WTC11 (cell line): ENCODE data around the gene LATS1. TPM values are rescaled to one million over a fixed set of nuclear protein-coding genes. Genes with fewer than 3 reads are reported as not detected.

ENCODE experiments used
- ATAC-seq: fragments of 200-7000 bp; cut with Tn5 transposase; 2 replicates; pipeline ENCODE4 v1.10.0; 2021; ENCODE audit warnings: mild to moderate bottlenecking, moderate library complexity
- CTCF ChIA-PET: fragments of 300-600 bp; sonication (Branson Sonifier 250); formaldehyde crosslinking; loops from one replicate; lab custom pipeline; 2021; ENCODE audit warnings: antibody characterized with exemption; lab: Charles Lee
- POLR2A ChIA-PET: fragments of 350-600 bp; sonication (Branson Sonifier 250); formaldehyde crosslinking; loops from one replicate; lab custom pipeline; 2021; ENCODE audit warnings: antibody characterized with exemption; lab: Charles Lee
- DNase-seq: peaks from one replicate; pipeline ENCODE4 v3.0.0; 2021; ENCODE audit warnings: low spot score
- H3K27ac Mint-ChIP-seq: 2 replicates; pipeline ENCODE4 v1.8.0; 2021; ENCODE audit warnings: mixed read lengths
- H3K27me3 Mint-ChIP-seq: 2 replicates; pipeline ENCODE4 v1.8.0; 2021; ENCODE audit warnings: low read depth, mild to moderate bottlenecking, moderate library complexity, mixed read lengths
- H3K36me3 Mint-ChIP-seq: 2 replicates; pipeline ENCODE4 v1.8.0; 2021; ENCODE audit warnings: mixed read lengths
- H3K4me1 Mint-ChIP-seq: 2 replicates; pipeline ENCODE4 v1.8.0; 2022; ENCODE audit warnings: mixed read lengths
- H3K4me3 Mint-ChIP-seq: 2 replicates; pipeline ENCODE4 v1.8.0; 2021; ENCODE audit warnings: mild to moderate bottlenecking, moderate library complexity, mixed read lengths
- H3K9me3 Mint-ChIP-seq: 2 replicates; pipeline ENCODE4 v1.8.0; 2021; ENCODE audit warnings: mixed read lengths
- CBFB ChIP-seq: sonication (generic); formaldehyde crosslinking; IDR thresholded peaks from 2 replicates; pipeline ENCODE4 v1.8.1; 2022; ENCODE audit warnings: mild to moderate bottlenecking, low read depth, missing genetic modification reagents
- CREB1 ChIP-seq: sonication (generic); formaldehyde crosslinking; IDR thresholded peaks from 2 replicates; pipeline ENCODE4 v1.8.0; 2023; ENCODE audit warnings: mild to moderate bottlenecking, missing genetic modification reagents
- FOXK1 ChIP-seq: sonication (generic); formaldehyde crosslinking; IDR thresholded peaks from 2 replicates; pipeline ENCODE4 v1.8.0; 2022; ENCODE audit warnings: mild to moderate bottlenecking, moderate library complexity, missing genetic modification reagents
- GRHL2 ChIP-seq: fragments of 250-450 bp; sonication (Bioruptor Pico); IDR thresholded peaks from 2 replicates; pipeline ENCODE4 v1.8.0; 2022; ENCODE audit warnings: mild to moderate bottlenecking, moderate library complexity; ENCODE audit not compliant: insufficient replicate concordance, severe bottlenecking
- HMGA2 ChIP-seq: fragments of 250-450 bp; sonication (Bioruptor Pico); IDR thresholded peaks from 2 replicates; pipeline ENCODE4 v1.4.0; 2021; ENCODE audit warnings: mild to moderate bottlenecking, moderate library complexity
- IRF2 ChIP-seq: sonication (generic); formaldehyde crosslinking; IDR thresholded peaks from 2 replicates; pipeline ENCODE4 v1.8.0; 2022; ENCODE audit warnings: low read depth, missing genetic modification reagents, borderline replicate concordance
- NR1H2 ChIP-seq: sonication (generic); formaldehyde crosslinking; IDR thresholded peaks from 2 replicates; pipeline ENCODE4 v1.9.0; 2021; ENCODE audit warnings: mild to moderate bottlenecking, moderate library complexity, missing genetic modification reagents
- TP53 ChIP-seq: sonication (generic); formaldehyde crosslinking; IDR thresholded peaks from 2 replicates; pipeline ENCODE4 v1.8.1; 2023; ENCODE audit warnings: mild to moderate bottlenecking, missing genetic modification reagents
- ZBTB21 ChIP-seq: sonication (generic); formaldehyde crosslinking; IDR thresholded peaks from 2 replicates; pipeline ENCODE4 v1.8.1; 2023; ENCODE audit warnings: mild to moderate bottlenecking, missing genetic modification reagents, borderline replicate concordance
- ZNF671 ChIP-seq: fragments of 250-450 bp; sonication (Bioruptor Pico); IDR thresholded peaks from 2 replicates; pipeline ENCODE4 v1.8.0; 2021; ENCODE audit warnings: mild to moderate bottlenecking
- total RNA-seq: library from RNA; stranded (reverse); gene quantifications from 3 replicates; pipeline ENCODE4 v1.2.3, GENCODE V29; 2021
- TF ChIP-seq, protein P1 (sequence below): fragments of 250-450 bp; sonication (Bioruptor Pico); IDR thresholded peaks from 2 replicates; pipeline ENCODE4 v2.1.2; 2022; ENCODE audit warnings: mild to moderate bottlenecking, moderate library complexity
- TF ChIP-seq, protein P2 (sequence below): sonication (generic); formaldehyde crosslinking; conservative IDR thresholded peaks from 2 replicates; pipeline ENCODE4 v1.8.1; 2023; ENCODE audit warnings: mild to moderate bottlenecking, low read depth, missing genetic modification reagents, moderate library complexity
- TF ChIP-seq, protein P3 (sequence below): fragments of 250-450 bp; sonication (Bioruptor Pico); conservative IDR thresholded peaks from 2 replicates; pipeline ENCODE4 v1.9.0; 2021; ENCODE audit warnings: mild to moderate bottlenecking
- TF ChIP-seq, protein P4 (sequence below): sonication (generic); formaldehyde crosslinking; IDR thresholded peaks from 2 replicates; pipeline ENCODE4 v1.8.0; 2023; ENCODE audit warnings: missing genetic modification reagents

The LATS1 gene
- total RNA-seq, 1 experiment from 2014 or later = 24.2 TPM

DNA sequence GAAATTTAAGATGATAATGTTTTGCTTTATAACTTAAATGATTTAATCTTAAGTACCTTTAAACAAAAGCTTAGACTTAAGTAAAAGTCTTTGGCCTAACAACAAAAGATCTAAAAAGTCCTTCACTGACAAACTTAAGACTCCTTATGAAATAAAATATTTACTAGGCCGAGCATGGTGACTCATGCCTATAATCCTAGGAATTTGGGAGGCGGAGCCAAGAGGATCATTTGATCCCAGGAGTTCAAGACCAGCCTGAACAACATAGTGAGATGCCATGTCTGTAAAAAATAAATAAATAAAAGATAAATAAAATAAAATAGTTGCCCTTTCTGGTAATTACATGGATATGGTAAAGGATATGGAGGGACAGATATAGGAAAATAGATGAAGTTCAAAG lies 81.8 kb downstream of the LATS1 start:
- POLR2A ChIA-PET = no interaction called here
- no peaks in the 10 kb centered on the region for H3K9me3 Mint-ChIP-seq

DNA sequence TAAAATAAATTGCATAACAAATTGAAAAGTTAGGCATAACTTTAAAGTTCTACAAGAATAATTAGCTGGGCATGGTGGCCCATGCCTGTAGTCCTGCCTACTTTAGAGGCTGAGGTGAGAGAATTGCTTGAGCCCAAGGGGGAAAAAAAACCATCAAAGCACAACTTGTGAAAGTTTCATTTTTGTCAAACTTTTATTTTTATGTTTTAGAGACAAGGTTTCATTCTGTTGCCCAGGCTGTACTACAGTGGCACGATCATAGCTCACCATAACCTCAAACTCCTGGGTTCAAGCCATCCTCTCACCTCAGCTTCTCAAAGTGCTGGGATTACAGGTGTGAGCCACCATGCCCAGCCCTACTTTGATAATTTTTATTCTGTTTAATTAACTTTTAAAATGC lies 83.6 kb downstream of the LATS1 start:
- ATAC-seq (no peak), DNase-seq (no peak)
- no peaks in the 10 kb centered on the region for H3K27me3 Mint-ChIP-seq
- CTCF ChIA-PET = no interaction called here
- TF ChIP-seq CBFB (CRISPR knock-in tag) (no peak), HMGA2 (peak; percentile 68; the same call in 1 of the 2 replicates)
- POLR2A ChIA-PET = interaction anchor here (0.5 kb wide), 1 partner anchor 107 kb away, joined by 3 read pairs; no protein-coding TSS in a partner anchor
- no peaks in the 10 kb centered on the region for H3K9me3 Mint-ChIP-seq
- no peaks in the 10 kb centered on the region for H3K4me1 Mint-ChIP-seq
- no peak overlapping the region for H3K27ac Mint-ChIP-seq
- peaks cover 15% of the 10 kb centered on the region for H3K36me3 Mint-ChIP-seq
- no peak overlapping the region for H3K4me3 Mint-ChIP-seq

More for the DNA sequence above, 81.8 kb downstream of the LATS1 start:
- H3K27ac Mint-ChIP-seq = no peak overlapping the region
- TF ChIP-seq, protein P1, sequence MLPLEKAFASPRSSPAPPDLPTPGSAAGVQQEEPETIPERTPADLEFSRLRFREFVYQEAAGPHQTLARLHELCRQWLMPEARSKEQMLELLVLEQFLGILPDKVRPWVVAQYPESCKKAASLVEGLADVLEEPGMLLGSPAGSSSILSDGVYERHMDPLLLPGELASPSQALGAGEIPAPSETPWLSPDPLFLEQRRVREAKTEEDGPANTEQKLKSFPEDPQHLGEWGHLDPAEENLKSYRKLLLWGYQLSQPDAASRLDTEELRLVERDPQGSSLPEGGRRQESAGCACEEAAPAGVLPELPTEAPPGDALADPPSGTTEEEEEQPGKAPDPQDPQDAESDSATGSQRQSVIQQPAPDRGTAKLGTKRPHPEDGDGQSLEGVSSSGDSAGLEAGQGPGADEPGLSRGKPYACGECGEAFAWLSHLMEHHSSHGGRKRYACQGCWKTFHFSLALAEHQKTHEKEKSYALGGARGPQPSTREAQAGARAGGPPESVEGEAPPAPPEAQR (CRISPR knock-in tag) = no peak
- TF ChIP-seq NR1H2 (CRISPR knock-in tag) (no peak), FOXK1 (no peak), IRF2 (CRISPR knock-in tag) (no peak), GRHL2 (CRISPR knock-in tag) (no peak), CBFB (CRISPR knock-in tag) (no peak)
- TF ChIP-seq, protein P2, sequence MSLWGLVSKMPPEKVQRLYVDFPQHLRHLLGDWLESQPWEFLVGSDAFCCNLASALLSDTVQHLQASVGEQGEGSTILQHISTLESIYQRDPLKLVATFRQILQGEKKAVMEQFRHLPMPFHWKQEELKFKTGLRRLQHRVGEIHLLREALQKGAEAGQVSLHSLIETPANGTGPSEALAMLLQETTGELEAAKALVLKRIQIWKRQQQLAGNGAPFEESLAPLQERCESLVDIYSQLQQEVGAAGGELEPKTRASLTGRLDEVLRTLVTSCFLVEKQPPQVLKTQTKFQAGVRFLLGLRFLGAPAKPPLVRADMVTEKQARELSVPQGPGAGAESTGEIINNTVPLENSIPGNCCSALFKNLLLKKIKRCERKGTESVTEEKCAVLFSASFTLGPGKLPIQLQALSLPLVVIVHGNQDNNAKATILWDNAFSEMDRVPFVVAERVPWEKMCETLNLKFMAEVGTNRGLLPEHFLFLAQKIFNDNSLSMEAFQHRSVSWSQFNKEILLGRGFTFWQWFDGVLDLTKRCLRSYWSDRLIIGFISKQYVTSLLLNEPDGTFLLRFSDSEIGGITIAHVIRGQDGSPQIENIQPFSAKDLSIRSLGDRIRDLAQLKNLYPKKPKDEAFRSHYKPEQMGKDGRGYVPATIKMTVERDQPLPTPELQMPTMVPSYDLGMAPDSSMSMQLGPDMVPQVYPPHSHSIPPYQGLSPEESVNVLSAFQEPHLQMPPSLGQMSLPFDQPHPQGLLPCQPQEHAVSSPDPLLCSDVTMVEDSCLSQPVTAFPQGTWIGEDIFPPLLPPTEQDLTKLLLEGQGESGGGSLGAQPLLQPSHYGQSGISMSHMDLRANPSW (CRISPR knock-in tag) = no peak
- H3K27me3 Mint-ChIP-seq = no peaks in the 10 kb centered on the region
- DNase-seq = no peak
- peaks cover 13% of the 10 kb centered on the region for H3K36me3 Mint-ChIP-seq
- CTCF ChIA-PET = interaction anchor here (1.5 kb wide), 1 partner anchor 90 kb away, joined by 4 read pairs; the partner anchor contains the start of gene PPIL4
- H3K4me3 Mint-ChIP-seq = no peak overlapping the region
- no peaks in the 10 kb centered on the region for H3K4me1 Mint-ChIP-seq
- ATAC-seq = no peak

DNA sequence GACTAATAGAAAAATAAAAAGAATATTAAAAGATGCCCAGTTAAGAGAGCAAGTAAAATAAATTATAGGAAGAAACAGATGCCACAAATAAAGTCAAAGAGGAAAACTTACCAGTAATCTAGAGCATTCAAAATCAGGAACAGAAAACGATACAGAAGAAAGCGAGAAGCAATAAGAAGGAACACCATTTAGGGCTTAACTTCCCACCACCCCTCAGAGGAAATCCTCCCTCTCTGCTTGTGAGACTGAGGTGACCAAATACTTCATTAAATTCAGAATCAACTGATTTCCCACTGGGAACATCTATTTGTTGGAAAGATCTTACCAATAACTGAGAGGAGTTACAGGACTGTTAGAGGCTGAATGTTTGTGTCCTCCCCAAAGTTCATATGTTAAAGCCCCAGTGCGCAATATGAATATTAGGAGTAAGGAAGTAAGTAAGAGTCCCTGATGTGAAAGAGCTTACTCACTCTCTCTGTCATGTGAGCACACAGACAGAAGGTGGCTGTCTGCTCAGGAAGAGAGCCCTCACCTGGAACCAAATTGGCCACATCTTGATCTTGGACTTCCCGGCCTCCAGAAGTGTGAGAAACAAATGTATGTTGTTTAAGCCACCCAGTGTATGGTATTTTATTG lies 88.9 kb downstream of the LATS1 start:
- Mint-ChIP-seq H3K4me3 (no peak overlapping the region), H3K9me3 (no peaks in the 10 kb centered on the region), H3K27ac (peak overlapping the region; percentile 71), H3K36me3 (peaks cover 18% of the 10 kb centered on the region), H3K27me3 (no peaks in the 10 kb centered on the region), H3K4me1 (no peaks in the 10 kb centered on the region)
- ATAC-seq (no peak), DNase-seq (no peak)
- CTCF ChIA-PET = interaction anchor here (1.0 kb wide), 1 partner anchor 10 kb away, joined by 3 read pairs; no protein-coding TSS in a partner anchor
- POLR2A ChIA-PET = no interaction called here
- TF ChIP-seq CREB1 (CRISPR knock-in tag) (no peak), TP53 (CRISPR knock-in tag) (no peak), NR1H2 (CRISPR knock-in tag) (no peak), ZNF671 (no peak), ZBTB21 (CRISPR knock-in tag) (no peak)
- TF ChIP-seq, protein P3, sequence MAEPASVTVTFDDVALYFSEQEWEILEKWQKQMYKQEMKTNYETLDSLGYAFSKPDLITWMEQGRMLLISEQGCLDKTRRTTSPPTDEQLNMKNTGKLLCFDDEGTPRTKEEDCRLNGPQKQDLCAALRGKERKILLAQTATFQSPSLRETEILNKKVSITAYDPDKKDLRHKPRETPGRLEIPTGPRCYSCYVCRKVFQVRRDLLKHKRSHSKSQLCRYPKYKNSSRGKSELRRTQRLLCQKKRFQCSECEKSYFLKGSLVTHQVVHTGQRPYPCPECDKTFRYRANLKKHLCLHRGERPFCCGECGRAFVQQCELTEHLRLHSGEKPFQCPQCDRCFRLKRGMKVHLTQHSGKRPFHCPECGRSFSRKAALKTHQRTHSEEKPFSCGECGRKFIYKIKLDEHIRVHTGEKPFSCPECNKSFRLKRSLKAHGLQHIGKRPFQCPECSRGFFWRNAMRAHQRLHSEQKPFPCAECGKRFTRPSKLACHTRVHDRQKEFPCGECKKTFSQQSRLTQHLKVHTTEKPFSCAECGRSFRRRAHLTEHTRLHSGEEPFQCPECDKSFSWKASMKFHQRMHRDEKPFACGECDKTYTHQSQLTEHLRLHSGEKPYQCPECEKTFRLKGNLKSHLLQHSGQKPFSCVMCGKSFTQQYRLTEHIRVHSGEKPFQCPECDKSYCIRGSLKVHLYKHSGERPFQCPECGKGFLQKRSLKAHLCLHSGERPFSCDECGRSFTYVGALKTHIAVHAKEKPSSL = no peak
- TF ChIP-seq, protein P4, sequence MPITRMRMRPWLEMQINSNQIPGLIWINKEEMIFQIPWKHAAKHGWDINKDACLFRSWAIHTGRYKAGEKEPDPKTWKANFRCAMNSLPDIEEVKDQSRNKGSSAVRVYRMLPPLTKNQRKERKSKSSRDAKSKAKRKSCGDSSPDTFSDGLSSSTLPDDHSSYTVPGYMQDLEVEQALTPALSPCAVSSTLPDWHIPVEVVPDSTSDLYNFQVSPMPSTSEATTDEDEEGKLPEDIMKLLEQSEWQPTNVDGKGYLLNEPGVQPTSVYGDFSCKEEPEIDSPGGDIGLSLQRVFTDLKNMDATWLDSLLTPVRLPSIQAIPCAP (CRISPR knock-in tag) = no peak
